HG03159 (cell line): ENCODE measurements around the gene CASP1.

Experiments
- ATAC-seq: cut with Tn5 transposase; IDR thresholded peaks from one replicate; pipeline ENCODE4 v1.9.1; 2021; ENCODE audit warnings: mild to moderate bottlenecking, moderate library complexity; ENCODE audit not compliant: unreplicated experiment

Gene CASP1

GRCh38 chr11:104995001-104995408, 39.9 kb downstream of the CASP1 start:
- ATAC-seq: no peak

GRCh38 chr11:104992781-104993180, 42.2 kb downstream of the CASP1 start:
- ATAC-seq: no peak

- no peak for ATAC-seq
Observed at GRCh38 chr11:104991994-104992393, 43.0 kb downstream of the CASP1 start.

GRCh38 chr11:104984808-104985207, 50.1 kb downstream of the CASP1 start:
- no peak for ATAC-seq

DNA sequence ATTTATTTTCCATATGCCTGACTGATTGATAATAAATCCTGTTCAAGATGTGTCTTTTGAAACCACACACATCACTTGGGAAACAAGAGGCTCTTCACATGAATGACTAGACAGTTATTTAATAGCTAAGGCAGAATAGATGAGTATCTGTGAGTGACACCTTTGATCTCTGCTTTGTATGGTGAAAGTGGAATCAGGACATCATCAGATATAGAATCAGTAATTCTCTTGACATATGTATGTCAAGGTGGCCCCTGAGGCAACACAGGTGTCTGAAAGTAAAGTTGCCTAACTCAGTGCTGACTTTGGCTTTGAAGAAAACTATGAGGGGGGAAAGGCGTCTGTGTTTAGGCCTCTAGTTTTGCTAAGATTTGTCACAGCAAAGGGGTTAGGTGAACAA, 55.1 kb downstream of the CASP1 start:
- no peak for ATAC-seq
